ENCODE results near the gene CLEC6A.

DNA sequence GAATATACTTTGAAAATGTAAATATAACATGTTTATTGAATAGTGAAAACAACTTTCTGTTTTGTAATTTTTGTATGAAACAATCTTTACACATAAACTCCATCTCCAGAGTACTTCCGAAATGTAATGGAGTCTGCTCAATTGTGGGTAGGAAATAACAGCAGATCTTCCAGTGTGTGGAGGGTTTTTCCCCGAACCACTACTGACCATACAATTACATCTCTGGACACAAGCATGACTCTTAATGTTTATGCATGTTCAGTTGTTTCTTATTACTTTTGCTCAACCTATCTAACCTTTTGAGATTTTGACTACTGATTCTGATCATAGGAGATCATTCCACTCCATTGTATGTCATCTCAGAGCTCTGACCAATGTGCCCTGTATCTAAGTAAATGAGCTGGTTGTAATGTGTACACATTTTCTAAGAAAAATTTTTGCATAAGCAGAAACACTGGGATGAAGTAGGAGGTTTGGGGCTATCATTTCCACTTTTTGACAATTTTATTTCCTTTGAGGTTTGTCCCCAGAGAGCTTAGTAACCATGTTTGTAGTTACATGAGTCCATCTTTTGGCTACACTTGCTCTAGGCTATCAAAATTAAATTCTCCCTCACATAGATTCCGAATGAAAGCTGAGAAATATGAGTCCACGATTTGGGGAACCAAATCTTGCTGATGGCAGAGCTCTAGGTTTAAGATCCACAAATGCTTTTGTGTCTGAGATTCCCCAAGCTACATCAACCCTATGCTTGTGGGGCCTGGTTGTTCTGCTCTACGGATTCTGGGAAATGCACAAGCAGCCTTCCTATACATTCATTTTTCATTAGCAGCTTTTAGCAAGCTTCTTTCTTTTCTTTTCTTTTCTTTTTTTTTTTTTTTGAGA, 36.1 kb downstream of the CLEC6A start:
- TF ChIP-seq, protein P1, sequence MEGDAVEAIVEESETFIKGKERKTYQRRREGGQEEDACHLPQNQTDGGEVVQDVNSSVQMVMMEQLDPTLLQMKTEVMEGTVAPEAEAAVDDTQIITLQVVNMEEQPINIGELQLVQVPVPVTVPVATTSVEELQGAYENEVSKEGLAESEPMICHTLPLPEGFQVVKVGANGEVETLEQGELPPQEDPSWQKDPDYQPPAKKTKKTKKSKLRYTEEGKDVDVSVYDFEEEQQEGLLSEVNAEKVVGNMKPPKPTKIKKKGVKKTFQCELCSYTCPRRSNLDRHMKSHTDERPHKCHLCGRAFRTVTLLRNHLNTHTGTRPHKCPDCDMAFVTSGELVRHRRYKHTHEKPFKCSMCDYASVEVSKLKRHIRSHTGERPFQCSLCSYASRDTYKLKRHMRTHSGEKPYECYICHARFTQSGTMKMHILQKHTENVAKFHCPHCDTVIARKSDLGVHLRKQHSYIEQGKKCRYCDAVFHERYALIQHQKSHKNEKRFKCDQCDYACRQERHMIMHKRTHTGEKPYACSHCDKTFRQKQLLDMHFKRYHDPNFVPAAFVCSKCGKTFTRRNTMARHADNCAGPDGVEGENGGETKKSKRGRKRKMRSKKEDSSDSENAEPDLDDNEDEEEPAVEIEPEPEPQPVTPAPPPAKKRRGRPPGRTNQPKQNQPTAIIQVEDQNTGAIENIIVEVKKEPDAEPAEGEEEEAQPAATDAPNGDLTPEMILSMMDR (conservative IDR thresholded peaks at IDR 0.05; ENCODE audit: low read depth, low read length), result no peak
- TF ChIP-seq EZH2 (IDR thresholded peaks at IDR 0.05; ENCODE audit: low read length, unreplicated experiment), result no peak
- no peak for TF ChIP-seq EZH2phosphoT487 (IDR thresholded peaks at IDR 0.05; ENCODE audit: borderline replicate concordance, low read length)

Data from PC-3 (cell line).